GM12878 (cell line): ENCODE data around the gene PPRC1. TPM values are rescaled to one million over a fixed set of nuclear protein-coding genes. Genes with fewer than 3 reads are reported as not detected.

ENCODE experiments used
- ATAC-seq: fragments of 200-7000 bp; cut with Tn5 transposase; 3 replicates; pipeline ENCODE4 v1.9.1; 2020; ENCODE audit warnings: mild to moderate bottlenecking, moderate library complexity
- BruUV-seq: library from RNA; stranded (reverse); fragments of 400-500 nt; replicated peaks from 2 replicates; lab custom pipeline; 2021; lab: Mats Ljungman, UMichigan
- CTCF ChIA-PET: fragments of 300-600 bp; sonication (Branson Sonifier 250); formaldehyde crosslinking; extraction: SDS; loops from one replicate; lab custom pipeline; 2021; ENCODE audit warnings: inconsistent platforms; lab: Yijun Ruan, JAX
- POLR2A ChIA-PET: fragments of 350-600 bp; formaldehyde crosslinking; extraction: SDS; loops from one replicate; lab custom pipeline; 2021; ENCODE audit warnings: inconsistent platforms; lab: Charles Lee
- RAD21 ChIA-PET: fragments of 300-600 bp; sonication (Branson Sonifier 250); formaldehyde crosslinking; loops from one replicate; lab custom pipeline; 2023; ENCODE audit warnings: antibody characterized with exemption; ENCODE audit not compliant: unreplicated experiment; lab: Charles Lee
- SMC1A ChIA-PET: fragments of 300-600 bp; sonication (Branson Sonifier 250); formaldehyde crosslinking; loops from one replicate; lab custom pipeline; 2023; ENCODE audit not compliant: unreplicated experiment, uncharacterized antibody; lab: Charles Lee
- DNase-seq: peaks from one replicate; pipeline ENCODE4 v3.0.0-alpha.2; 2011; ENCODE audit warnings: low read depth, low spot score
- FAIRE-seq: peaks from 3 replicates; lab custom pipeline; 2011; peaks lifted over from hg19 to GRCh38; lab: Jason Lieb, UNC
- H2AFZ ChIP-seq: 2 replicates; pipeline ENCODE4 v1.6.0; 2011; ENCODE audit warnings: low read depth, low read length, control low read depth; ENCODE audit not compliant: control insufficient read depth
- H3K27ac ChIP-seq: 2 replicates; pipeline ENCODE4 v1.5.1; 2011; ENCODE audit warnings: control low read depth; ENCODE audit not compliant: control insufficient read depth, insufficient read depth
- H3K27me3 ChIP-seq, 2 experiments: replicated peaks in 1 of 2; 2 replicates each; pipeline versions ENCODE4 v1.6.0 to v1.6.1; 2011; ENCODE audit warnings: low read length in 1 of 2; ENCODE audit not compliant: control insufficient read depth in 2 of 2, insufficient read depth in 2 of 2
- H3K36me3 ChIP-seq, 2 experiments: 2 replicates each; pipeline ENCODE4 v1.5.1; 2011; ENCODE audit warnings: low read length in 1 of 2; ENCODE audit not compliant: control insufficient read depth in 2 of 2, insufficient read depth in 2 of 2
- H3K4me1 ChIP-seq: 2 replicates; pipeline ENCODE4 v1.6.1; 2011; ENCODE audit warnings: mild to moderate bottlenecking, low read length, moderate library complexity, mixed read lengths; ENCODE audit not compliant: control insufficient read depth, insufficient read depth
- H3K4me2 ChIP-seq: 2 replicates; pipeline ENCODE4 v1.6.0; 2011; ENCODE audit warnings: control low read depth; ENCODE audit not compliant: control insufficient read depth, insufficient read depth
- H3K4me3 ChIP-seq: fragments of 200-600 bp; sonication (generic); 2 replicates; pipeline ENCODE4 v1.5.1; 2016
- H3K79me2 ChIP-seq: 2 replicates; pipeline ENCODE4 v1.6.0; 2011; ENCODE audit warnings: low read length; ENCODE audit not compliant: control insufficient read depth, insufficient read depth
- H3K9ac ChIP-seq: 2 replicates; pipeline ENCODE4 v1.8.0; 2011; ENCODE audit warnings: low read length, control low read depth, mixed read lengths; ENCODE audit not compliant: control insufficient read depth, insufficient read depth
- H3K9me3 ChIP-seq: replicated peaks from 3 replicates; pipeline ENCODE4 v1.5.1; 2011; ENCODE audit warnings: mild to moderate bottlenecking, low read length; ENCODE audit not compliant: control insufficient read depth, insufficient read depth
- H4K20me1 ChIP-seq: 2 replicates; pipeline ENCODE4 v1.6.0; 2011; ENCODE audit not compliant: control insufficient read depth, insufficient read depth
- CBFB ChIP-seq: IDR thresholded peaks from 2 replicates; pipeline ENCODE4 v1.6.1; 2016; ENCODE audit warnings: antibody characterized with exemption, low read depth
- CEBPZ ChIP-seq: fragments of 150-350 bp; IDR thresholded peaks from 2 replicates; pipeline ENCODE4 v1.6.1; 2016; ENCODE audit warnings: low read depth, low read length
- CREM ChIP-seq: IDR thresholded peaks from 2 replicates; pipeline ENCODE4 v1.6.1; 2014; ENCODE audit warnings: antibody characterized with exemption, low read depth
- IRF3 ChIP-seq: fragments of 450-650 bp; IDR thresholded peaks from 2 replicates; pipeline ENCODE4 v1.6.1; 2014; ENCODE audit warnings: mild to moderate bottlenecking
- IRF4 ChIP-seq: IDR thresholded peaks from 2 replicates; pipeline ENCODE4 v1.6.1; 2011; ENCODE audit warnings: low read depth, low read length
- NBN ChIP-seq: fragments of 450-650 bp; IDR thresholded peaks from 2 replicates; pipeline ENCODE4 v1.6.1; 2016
- NR2C2 ChIP-seq: IDR thresholded peaks from 2 replicates; pipeline ENCODE4 v1.6.1; 2011; ENCODE audit warnings: borderline replicate concordance, low read depth; ENCODE audit not compliant: control insufficient read depth, insufficient read length
- POU2F2 ChIP-seq: IDR thresholded peaks from 3 replicates; pipeline ENCODE4 v1.6.1; 2011; ENCODE audit warnings: low read depth, mild to moderate bottlenecking, low read length, borderline replicate concordance
- SREBF1 ChIP-seq: IDR thresholded peaks from 2 replicates; pipeline ENCODE4 v1.6.1; 2012; ENCODE audit warnings: mild to moderate bottlenecking, low read length
- TCF12 ChIP-seq: IDR thresholded peaks from 2 replicates; pipeline ENCODE4 v1.6.1; 2011; ENCODE audit warnings: low read depth, mild to moderate bottlenecking, low read length
- USF2 ChIP-seq: IDR thresholded peaks from 2 replicates; pipeline ENCODE4 v1.6.1; 2011; ENCODE audit warnings: low read depth, low read length, improper control_type of control experiment, borderline replicate concordance
- YY1 ChIP-seq: IDR thresholded peaks from 2 replicates; pipeline ENCODE4 v1.6.1; 2011; ENCODE audit warnings: low read depth, mild to moderate bottlenecking, low read length
- ZBTB4 ChIP-seq: fragments of 450-650 bp; formaldehyde crosslinking; IDR thresholded peaks from 2 replicates; pipeline ENCODE4 v1.4.0; 2022; ENCODE audit warnings: mild to moderate bottlenecking, moderate library complexity
- ZNF384 ChIP-seq: IDR thresholded peaks from 2 replicates; pipeline ENCODE4 v1.6.1; 2012; ENCODE audit warnings: low read depth, mild to moderate bottlenecking, low read length, improper control_type of control experiment, borderline replicate concordance
- WGBS: methylation state at CpG from one replicate; pipeline ENCODE4 v1.1.6; 2016; ENCODE audit warnings: low lambda C conversion rate; ENCODE audit not compliant: insufficient replicate concordance, insufficient coverage; ENCODE audit errors: missing lambda C conversion rate; 5-methylcytosine and 5-hydroxymethylcytosine counted together
- in situ Hi-C: fragments of 300-500 bp; cut with MboI; formaldehyde crosslinking; loops from 9 replicates; pipeline ENCODE4 v1.14.3; 2018; ENCODE audit warnings: mixed read lengths
- intact Hi-C: fragments of 100-400 bp; cut with micrococcal nuclease; formaldehyde crosslinking; loops from one replicate; pipeline ENCODE4 v1.14.2; 2022; ENCODE audit not compliant: unreplicated experiment
- polyA plus RNA-seq, 11 experiments: library from polyadenylated mRNA; depleted of rRNA in 4 of 11; unstranded in 6 of 11; stranded (reverse) in 5 of 11; fragments of >200 nt; fragmentation: Nextera tagmentation in 4 of 11; fragmentation: Illumina TruSeq in 1 of 11; extraction: Ambion mirVana in 4 of 11; extraction: Trizol in 1 of 11; gene quantifications; 1 replicate in 1 of 11; 2 replicates in 10 of 11; pipeline versions ENCODE4 v1.2.1 to v1.2.3, GENCODE V29; 2011 to 2016; ENCODE audit warnings: inconsistent platforms in 2 of 11, missing spikeins in 2 of 11, low read depth in 1 of 11
- total RNA-seq, 4 experiments: library from RNA; depleted of rRNA in 3 of 4; stranded (reverse); fragments of >200 nt in 3 of 4; fragmentation: Illumina TruSeq in 1 of 4; extraction: Trizol in 1 of 4; gene quantifications; 2 replicates each; pipeline versions ENCODE4 v1.2.1 to v1.2.3, GENCODE V29; 2013 to 2021

PPRC1 gene
- total and polyA plus RNA-seq, 10 of the 15 experiments (the other 5 are each of a cell fraction or from before 2014, with no cell fraction given): 13.1 to 69.8 (median 32.4) TPM

- POLR2A ChIA-PET: interaction anchor here (0.7 to 1.2 kb wide), 3 partner anchors 122 to 227 kb away, joined by 3 read pairs; no protein-coding TSS in a partner anchor
- WGBS: 96% methylated on average over 3 of the region's 3 CpGs
- RAD21 ChIA-PET: interaction anchor here (0.9 kb wide), 1 partner anchor 73 kb away, joined by 3 read pairs; no protein-coding TSS in a partner anchor
- ATAC-seq: no peak
- peaks cover 54% of the 10 kb centered on the region for H3K79me2 ChIP-seq
- no peaks in the 10 kb centered on the region for H3K9me3 ChIP-seq
- no peaks in the 10 kb centered on the region for H3K27me3 ChIP-seq
- FAIRE-seq: no peak
- no peaks in the 10 kb centered on the region; the same call in none of the 2 replicates for H4K20me1 ChIP-seq
- CTCF ChIA-PET: interaction anchor here (0.7 to 4.5 kb wide), 7 partner anchors 10 to 194 kb away, joined by 3 to 38 read pairs (median 7); no protein-coding TSS in a partner anchor
- TF ChIP-seq SREBF1 (no peak), NR2C2 (no peak), IRF4 (no peak), POU2F2 (no peak), YY1 (no peak), ZNF384 (no peak), CREM (no peak), USF2 (no peak), IRF3 (no peak), TCF12 (no peak), CEBPZ (no peak), CBFB (no peak), ZBTB4 (CRISPR knock-in tag) (no peak), NBN (no peak)
- TF ChIP-seq, all 136 proteins: peak for 0
- no peak for DNase-seq
- no peak overlapping the region for H3K4me2 ChIP-seq
- no TSS peak for BruUV-seq
- no peak overlapping the region for H3K9ac ChIP-seq
- in situ Hi-C loops: no loop called here
- H3K4me1 ChIP-seq: no peaks in the 10 kb centered on the region; the same call in 1 of the 2 replicates
- H3K27ac ChIP-seq: no peak overlapping the region; the same call in 1 of the 2 replicates
- no peak overlapping the region for H3K4me3 ChIP-seq
- SMC1A ChIA-PET: interaction anchor here (1.1 to 1.4 kb wide), 4 partner anchors 10 to 23 kb away, joined by 3 read pairs; no protein-coding TSS in a partner anchor
- intact Hi-C loops: no loop called here
- H2AFZ ChIP-seq: no peak overlapping the region
- peaks cover 42 to 55% of the 10 kb centered on the region in 2 experiments for H3K36me3 ChIP-seq
Observed at GRCh38 chr10:102157224-102157623, 24.4 kb downstream of the PPRC1 start.
